Endothelial cell of umbilical vein (primary cell): ENCODE measurements around the gene BCL10. TPM values are rescaled to one million over a fixed set of nuclear protein-coding genes. Genes with fewer than 3 reads are reported as not detected.

Source experiments
- BruUV-seq: library from RNA; stranded (reverse); fragments of 400-500 nt; replicated peaks from 2 replicates; lab custom pipeline; 2021; lab: Mats Ljungman, UMichigan
- CTCF ChIA-PET: fragments of 300-600, 350-600 bp; sonication (Branson Sonifier 250); formaldehyde crosslinking; loops from one replicate; lab custom pipeline; 2021; ENCODE audit warnings: antibody characterized with exemption, inconsistent platforms; lab: Charles Lee
- POLR2A ChIA-PET: fragments of 300-600, 350-600 bp; sonication (Branson Sonifier 250); formaldehyde crosslinking; loops from one replicate; lab custom pipeline; 2021; ENCODE audit warnings: antibody characterized with exemption, inconsistent platforms; lab: Charles Lee
- DNase-seq: peaks from one replicate; pipeline ENCODE4 v3.0.0-alpha.2; 2011; ENCODE audit warnings: low read depth, low spot score
- FAIRE-seq: peaks from 2 replicates; lab custom pipeline; 2011; peaks lifted over from hg19 to GRCh38; lab: Jason Lieb, UNC
- H2AFZ ChIP-seq: 2 replicates; pipeline ENCODE4 v1.6.0; 2012; ENCODE audit warnings: low read depth, low read length, control low read depth, inconsistent platforms
- H3K27ac ChIP-seq: 2 replicates; pipeline ENCODE4 v1.5.1; 2011; ENCODE audit warnings: low read depth, mild to moderate bottlenecking, control low read depth, low read length, moderate library complexity; ENCODE audit not compliant: insufficient read depth
- H3K27me3 ChIP-seq, 2 experiments: 2 replicates each; pipeline versions ENCODE4 v1.6.0 to v1.6.1; 2011; ENCODE audit warnings: low read length in 2 of 2, mixed read lengths in 1 of 2; ENCODE audit not compliant: control insufficient read depth in 2 of 2, insufficient read depth in 2 of 2
- H3K36me3 ChIP-seq, 2 experiments: 2 replicates in 1 of 2; 3 replicates in 1 of 2; pipeline ENCODE4 v1.5.1; 2011; ENCODE audit warnings: low read length in 2 of 2, mild to moderate bottlenecking in 1 of 2, moderate library complexity in 1 of 2; ENCODE audit not compliant: control insufficient read depth in 2 of 2, insufficient read depth in 2 of 2; ENCODE audit errors: extremely low read depth in 1 of 2
- H3K4me1 ChIP-seq: 3 replicates; pipeline ENCODE4 v1.5.1; 2011; ENCODE audit warnings: mild to moderate bottlenecking, low read length; ENCODE audit not compliant: control insufficient read depth, insufficient read depth; ENCODE audit errors: extremely low read depth
- H3K4me2 ChIP-seq: 2 replicates; pipeline ENCODE4 v1.6.1; 2011; ENCODE audit warnings: low read length, control low read depth, mixed read lengths; ENCODE audit not compliant: insufficient read depth
- H3K4me3 ChIP-seq, 3 experiments: fragments of 200-600 bp in 1 of 3; sonication (generic), shearing (Covaris generic) in 1 of 3; replicated peaks in 1 of 3; 2 replicates each; pipeline ENCODE4 v1.5.1; 2011 to 2016; ENCODE audit warnings: control low read depth in 3 of 3, low read length in 3 of 3, mild to moderate bottlenecking in 2 of 3, inconsistent platforms in 1 of 3, low read depth in 1 of 3, moderate library complexity in 1 of 3; ENCODE audit not compliant: insufficient read depth in 1 of 3
- H3K79me2 ChIP-seq: 2 replicates; pipeline ENCODE4 v1.6.0; 2012; ENCODE audit warnings: low read length, inconsistent platforms; ENCODE audit not compliant: control insufficient read depth, insufficient read depth
- H3K9ac ChIP-seq: replicated peaks from 2 replicates; pipeline ENCODE3; 2011; ENCODE audit warnings: low read length, control low read depth; ENCODE audit not compliant: insufficient read depth; ENCODE audit errors: extremely low read depth
- H3K9me1 ChIP-seq: replicated peaks from 3 replicates; pipeline ENCODE4 v1.6.0; 2011; ENCODE audit warnings: mild to moderate bottlenecking, low read length; ENCODE audit not compliant: control insufficient read depth, insufficient read depth; ENCODE audit errors: extremely low read depth
- H3K9me3 ChIP-seq: replicated peaks from 2 replicates; pipeline ENCODE4 v1.5.1; 2012; ENCODE audit warnings: low read length, inconsistent platforms; ENCODE audit not compliant: control insufficient read depth, insufficient read depth
- H4K20me1 ChIP-seq: replicated peaks from 2 replicates; pipeline ENCODE3; 2011; ENCODE audit warnings: mild to moderate bottlenecking, low read length; ENCODE audit not compliant: control insufficient read depth, insufficient read depth; ENCODE audit errors: extremely low read depth
- FOS ChIP-seq: IDR thresholded peaks from 2 replicates; pipeline ENCODE4 v1.6.1; 2011; ENCODE audit warnings: mild to moderate bottlenecking, low read length, moderate library complexity, borderline replicate concordance; ENCODE audit not compliant: insufficient read depth
- GATA2 ChIP-seq: IDR thresholded peaks from 2 replicates; pipeline ENCODE4 v1.7.0; 2011; ENCODE audit warnings: low read depth, mild to moderate bottlenecking, moderate library complexity, mixed read lengths, low read length; ENCODE audit not compliant: insufficient read length, insufficient read depth
- JUN ChIP-seq: IDR thresholded peaks from 2 replicates; pipeline ENCODE4 v1.6.1; 2011; ENCODE audit warnings: borderline replicate concordance, low read depth; ENCODE audit not compliant: insufficient read length, insufficient read depth
- MYC ChIP-seq: IDR thresholded peaks from one replicate; pipeline ENCODE4 v1.6.1; 2011; ENCODE audit warnings: mild to moderate bottlenecking, low read depth, low read length
- POLR2A ChIP-seq: IDR thresholded peaks from 2 replicates; pipeline ENCODE4 v1.6.1; 2012; ENCODE audit warnings: low read depth, mild to moderate bottlenecking, control low read depth, low read length
- POLR2AphosphoS5 ChIP-seq: IDR thresholded peaks from 2 replicates; pipeline ENCODE4 v1.6.1; 2012; ENCODE audit warnings: low read depth, mild to moderate bottlenecking, control low read depth, low read length, moderate library complexity; ENCODE audit not compliant: insufficient read depth
- dilution Hi-C: fragments of 300-500 bp; cut with MboI; formaldehyde crosslinking; loops from one replicate; pipeline ENCODE4 v1.15.0; 2019; ENCODE audit warnings: low sequenced_read_pairs; ENCODE audit not compliant: extremely low pct_ligation_motif_present
- intact Hi-C: fragments of 100-400 bp; cut with micrococcal nuclease; formaldehyde crosslinking; loops from one replicate; pipeline ENCODE4 v1.10.0; 2022
- polyA plus RNA-seq, 4 experiments: library from polyadenylated mRNA; depleted of rRNA in 3 of 4; stranded (reverse) in 3 of 4; unstranded in 1 of 4; fragments of >200 nt; gene quantifications; 2 replicates each; pipeline versions ENCODE4 v1.2.1 to v1.2.3, GENCODE V29; 2011 to 2012; ENCODE audit warnings: missing spikeins in 1 of 4
- total RNA-seq: library from RNA; stranded (reverse); gene quantifications from 2 replicates; pipeline ENCODE4 v1.2.3, GENCODE V29; 2021
- TF ChIP-seq, protein P1 (sequence below), 2 donors: IDR thresholded peaks; 1 replicate in 1 of 2; 2 replicates in 1 of 2; pipeline ENCODE4 v1.5.1; 2011; ENCODE audit warnings: low read length in 2 of 2, mild to moderate bottlenecking in 2 of 2, moderate library complexity in 2 of 2, control low read depth in 1 of 2, inconsistent platforms in 1 of 2, low read depth in 1 of 2; ENCODE audit not compliant: insufficient read depth in 1 of 2; ENCODE audit errors: extremely low read depth in 1 of 2

BCL10 gene
- total and polyA plus RNA-seq, 2 donors (not counting 3 experiments of a cell fraction or from before 2014, with no cell fraction given), result 16.1 to 78.6 TPM

DNA sequence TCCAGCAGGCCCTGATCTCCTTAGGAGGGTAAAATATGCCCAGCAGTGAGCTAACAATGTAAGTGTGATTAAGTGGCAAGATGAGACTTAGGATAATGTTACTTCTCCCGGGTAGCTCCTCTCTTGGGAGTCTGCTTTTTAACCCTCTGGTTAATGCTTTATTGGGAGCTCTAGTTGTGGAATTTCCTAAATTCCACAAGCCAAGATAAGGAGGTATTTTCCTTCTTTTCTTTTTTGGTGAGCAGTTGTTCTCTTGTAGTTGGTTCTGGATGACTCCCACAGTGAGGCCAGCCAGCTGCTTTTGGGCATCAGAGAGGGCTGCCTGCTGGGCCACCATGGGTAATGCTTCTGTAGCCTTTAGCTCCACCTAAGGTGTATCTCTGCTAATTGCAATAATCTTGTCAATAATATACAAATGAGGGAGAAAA is 36.2 kb downstream of the BCL10 start:
- no peak for FAIRE-seq
- dilution Hi-C loops, result no loop called here
- Histone ChIP-seq H3K4me2 (no peak overlapping the region), H3K4me3 (no peak overlapping the region), H4K20me1 (no peaks in the 10 kb centered on the region), H3K27ac (no peak overlapping the region), H3K36me3 (no peaks in the 10 kb centered on the region), H3K79me2 (no peaks in the 10 kb centered on the region), H2AFZ (peak overlapping the region; percentile 25), H3K9me1 (no peaks in the 10 kb centered on the region), H3K27me3 (peaks cover 4 to 7% of the 10 kb centered on the region in 2 experiments), H3K4me1 (peaks cover 11% of the 10 kb centered on the region), H3K9me3 (no peaks in the 10 kb centered on the region), H3K9ac (no peak overlapping the region)
- ChIA-PET POLR2A (no interaction called here), CTCF (interaction anchor here (1.0 to 3.0 kb wide), 9 partner anchors 10 to 297 kb away, joined by 3 to 26 read pairs (median 4); partner anchors contain the start of gene C1orf52)
- BruUV-seq, result no TSS peak
- intact Hi-C loops, result loop anchor here (5.0 kb wide), 1 partner anchor 38 kb away; the partner anchor contains the start of gene SYDE2
- TF ChIP-seq MYC, result no peak
- TF ChIP-seq GATA2, result no peak
- TF ChIP-seq, protein P1, sequence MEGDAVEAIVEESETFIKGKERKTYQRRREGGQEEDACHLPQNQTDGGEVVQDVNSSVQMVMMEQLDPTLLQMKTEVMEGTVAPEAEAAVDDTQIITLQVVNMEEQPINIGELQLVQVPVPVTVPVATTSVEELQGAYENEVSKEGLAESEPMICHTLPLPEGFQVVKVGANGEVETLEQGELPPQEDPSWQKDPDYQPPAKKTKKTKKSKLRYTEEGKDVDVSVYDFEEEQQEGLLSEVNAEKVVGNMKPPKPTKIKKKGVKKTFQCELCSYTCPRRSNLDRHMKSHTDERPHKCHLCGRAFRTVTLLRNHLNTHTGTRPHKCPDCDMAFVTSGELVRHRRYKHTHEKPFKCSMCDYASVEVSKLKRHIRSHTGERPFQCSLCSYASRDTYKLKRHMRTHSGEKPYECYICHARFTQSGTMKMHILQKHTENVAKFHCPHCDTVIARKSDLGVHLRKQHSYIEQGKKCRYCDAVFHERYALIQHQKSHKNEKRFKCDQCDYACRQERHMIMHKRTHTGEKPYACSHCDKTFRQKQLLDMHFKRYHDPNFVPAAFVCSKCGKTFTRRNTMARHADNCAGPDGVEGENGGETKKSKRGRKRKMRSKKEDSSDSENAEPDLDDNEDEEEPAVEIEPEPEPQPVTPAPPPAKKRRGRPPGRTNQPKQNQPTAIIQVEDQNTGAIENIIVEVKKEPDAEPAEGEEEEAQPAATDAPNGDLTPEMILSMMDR (IDR thresholded peaks at IDR 0.05; ENCODE audit: extremely low read depth in 1 of 2, insufficient read depth in 1 of 2, low read depth in 1 of 2, low read length in 2 of 2), result peak in 1 of 2 donors; percentile 5
- no peak for TF ChIP-seq FOS
- TF ChIP-seq POLR2A, result no peak
- TF ChIP-seq POLR2AphosphoS5, result no peak
- TF ChIP-seq JUN, result no peak
- no peak for DNase-seq
